PC-3 (cell line): ENCODE data around the gene EGR2. TPM values are rescaled to one million over a fixed set of nuclear protein-coding genes. Genes with fewer than 3 reads are reported as not detected.

Experiments
- ATAC-seq: fragments of 200-7000 bp; cut with Tn5 transposase; 2 replicates; pipeline ENCODE4 v1.9.1; 2020; ENCODE audit warnings: mild to moderate bottlenecking, moderate library complexity
- BruUV-seq: library from RNA; stranded (reverse); fragments of 400-500 nt; replicated peaks from 2 replicates; lab custom pipeline; 2021; lab: Mats Ljungman, UMichigan
- CTCF ChIA-PET: fragments of 300-600 bp; sonication (Branson Sonifier 250); formaldehyde crosslinking; loops from one replicate; lab custom pipeline; 2022; ENCODE audit warnings: antibody characterized with exemption; lab: Charles Lee
- POLR2A ChIA-PET: fragments of 300-600 bp; sonication (Branson Sonifier 250); formaldehyde crosslinking; loops from one replicate; lab custom pipeline; 2022; ENCODE audit warnings: antibody characterized with exemption; ENCODE audit not compliant: unreplicated experiment; lab: Charles Lee
- DNase-seq: peaks from one replicate; pipeline ENCODE4 v3.0.0-alpha.2; 2015
- H2AFZ ChIP-seq: fragments of 300-600 bp; sonication (generic); 2 replicates; pipeline ENCODE4 v1.6.0; 2016; ENCODE audit warnings: antibody characterized with exemption, low read length
- H3F3A ChIP-seq: fragments of 300-600 bp; sonication (generic); one replicate; pipeline ENCODE4 v1.6.0; 2017; ENCODE audit warnings: antibody characterized with exemption, low read length, control low read depth, mild to moderate bottlenecking; ENCODE audit not compliant: unreplicated experiment
- H3K27ac ChIP-seq: fragments of 300-600 bp; sonication (generic); 2 replicates; pipeline ENCODE4 v1.5.1; 2016; ENCODE audit warnings: mild to moderate bottlenecking, low read length
- H3K27me3 ChIP-seq: fragments of 300-600 bp; sonication (generic); 2 replicates; pipeline ENCODE4 v1.6.1; 2016; ENCODE audit warnings: low read length, mixed read lengths
- H3K36me3 ChIP-seq: fragments of 300-600 bp; sonication (generic); 2 replicates; pipeline ENCODE4 v1.6.1; 2016; ENCODE audit warnings: low read depth, mixed run types, low read length, mixed read lengths
- H3K4me1 ChIP-seq: fragments of 300-600 bp; sonication (generic); 2 replicates; pipeline ENCODE4 v1.5.1; 2016; ENCODE audit warnings: low read length; ENCODE audit not compliant: insufficient read depth
- H3K4me2 ChIP-seq: fragments of 300-600 bp; sonication (generic); 2 replicates; pipeline ENCODE4 v1.6.0; 2016; ENCODE audit warnings: low read length
- H3K4me3 ChIP-seq: fragments of 300-600 bp; sonication (generic); 2 replicates; pipeline ENCODE4 v1.5.1; 2016; ENCODE audit warnings: mild to moderate bottlenecking, low read length, mixed read lengths
- H3K79me2 ChIP-seq: fragments of 300-600 bp; sonication (generic); 2 replicates; pipeline ENCODE4 v1.6.1; 2017; ENCODE audit warnings: low read length, mixed read lengths
- H3K9ac ChIP-seq: fragments of 300-600 bp; sonication (generic); 2 replicates; pipeline ENCODE4 v1.6.0; 2016; ENCODE audit warnings: mild to moderate bottlenecking, low read length
- H3K9me2 ChIP-seq: fragments of 300-600 bp; sonication (generic); replicated peaks from 2 replicates; pipeline ENCODE4 v1.6.1; 2016; ENCODE audit warnings: mixed run types, low read length, mixed read lengths
- H3K9me3 ChIP-seq: fragments of 300-600 bp; sonication (generic); 2 replicates; pipeline ENCODE4 v1.6.1; 2016; ENCODE audit warnings: low read length, mixed read lengths
- H4K20me1 ChIP-seq: fragments of 300-600 bp; sonication (generic); 2 replicates; pipeline ENCODE4 v1.6.1; 2016; ENCODE audit warnings: low read length, mixed read lengths
- EZH2 ChIP-seq: fragments of 300-600 bp; sonication (generic); IDR thresholded peaks from one replicate; pipeline ENCODE4 v1.6.1; 2017; ENCODE audit warnings: antibody characterized with exemption, mild to moderate bottlenecking, low read length; ENCODE audit not compliant: unreplicated experiment
- EZH2phosphoT487 ChIP-seq: fragments of 300-600 bp; sonication (generic); IDR thresholded peaks from 2 replicates; pipeline ENCODE4 v1.6.1; 2018; ENCODE audit warnings: mild to moderate bottlenecking, antibody characterized with exemption, low read length, borderline replicate concordance
- intact Hi-C: fragments of 100-400 bp; cut with micrococcal nuclease; formaldehyde crosslinking; loops from 2 replicates; pipeline ENCODE4 v1.9.0; 2023
- total RNA-seq: library from RNA; depleted of rRNA; stranded (reverse); fragments of >200 nt; gene quantifications from 2 replicates; pipeline ENCODE4 v1.2.3, GENCODE V29; 2014; rRNA removed
- TF ChIP-seq, protein P1 (sequence below): fragments of 300-600 bp; sonication (generic); conservative IDR thresholded peaks from 2 replicates; pipeline ENCODE4 v1.5.1; 2017; ENCODE audit warnings: antibody characterized with exemption, low read depth, mild to moderate bottlenecking, low read length

Gene EGR2
- total RNA-seq, 1 experiment from 2014 or later = 2.7 TPM

DNA sequence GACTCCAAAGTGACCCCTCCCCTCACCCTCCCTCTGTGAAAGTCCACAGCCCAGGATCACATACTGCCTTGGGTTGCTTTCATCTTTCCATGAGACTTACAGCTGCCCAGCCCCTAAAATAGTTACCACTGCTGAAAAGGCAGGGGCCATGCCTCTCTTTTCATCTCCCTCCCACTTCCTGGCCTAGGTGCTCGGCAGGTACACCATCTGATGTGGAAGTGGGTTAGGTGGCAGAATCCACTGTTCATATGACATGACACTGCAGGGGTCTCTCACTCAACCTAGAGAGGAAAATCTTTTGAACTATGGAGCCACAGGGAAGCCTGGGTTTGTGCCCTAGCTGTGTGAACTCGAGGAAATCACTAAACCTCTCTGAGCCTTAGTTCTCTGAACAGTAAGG lies 50.4 kb downstream of the EGR2 start:
- no TSS peak for BruUV-seq
- no peaks in the 10 kb centered on the region for H3K79me2 ChIP-seq
- peaks cover 12% of the 10 kb centered on the region for H3K4me1 ChIP-seq
- ChIA-PET CTCF (no interaction called here), POLR2A (interaction anchor here (0.6 kb wide), 1 partner anchor 11 kb away, joined by 3 read pairs; no protein-coding TSS in a partner anchor)
- H3K4me2 ChIP-seq = no peak overlapping the region
- intact Hi-C loops = no loop called here
- H3F3A ChIP-seq = no peaks in the 10 kb centered on the region
- H3K4me3 ChIP-seq = no peak overlapping the region
- H4K20me1 ChIP-seq = no peaks in the 10 kb centered on the region
- H3K27ac ChIP-seq = no peak overlapping the region
- peaks cover 18% of the 10 kb centered on the region; the same call in 1 of the 2 replicates for H3K9me2 ChIP-seq
- ATAC-seq (no peak), DNase-seq (no peak)
- no peak overlapping the region for H3K9ac ChIP-seq
- no peak overlapping the region for H2AFZ ChIP-seq
- no peaks in the 10 kb centered on the region for H3K36me3 ChIP-seq
- no peaks in the 10 kb centered on the region for H3K9me3 ChIP-seq
- no peaks in the 10 kb centered on the region for H3K27me3 ChIP-seq
- TF ChIP-seq EZH2phosphoT487 = no peak

DNA sequence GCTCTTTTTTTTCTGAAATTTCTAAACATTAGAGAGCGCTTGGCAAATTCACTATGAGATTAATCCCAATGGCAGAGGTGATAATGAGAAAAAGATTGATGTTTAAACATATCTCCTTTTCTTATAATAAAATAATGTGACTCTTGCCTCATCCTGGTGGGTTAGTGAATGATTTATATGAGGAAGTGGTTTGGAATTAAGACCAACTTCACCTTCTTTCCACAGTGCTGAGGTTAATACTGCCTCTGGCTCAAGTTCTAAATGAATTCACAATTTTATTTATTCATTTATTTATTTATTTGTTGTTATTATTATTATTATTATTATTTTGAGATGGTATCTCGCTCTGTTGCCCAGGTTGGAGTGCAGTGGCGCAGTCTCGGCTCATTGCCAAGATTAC lies 52.2 kb downstream of the EGR2 start:
- Histone ChIP-seq H3K4me1 (peaks cover 12% of the 10 kb centered on the region), H3K79me2 (no peaks in the 10 kb centered on the region), H3K9me2 (peaks cover 6% of the 10 kb centered on the region; the same call in 1 of the 2 replicates), H3K36me3 (no peaks in the 10 kb centered on the region), H3F3A (no peaks in the 10 kb centered on the region), H3K27ac (no peak overlapping the region), H3K27me3 (no peaks in the 10 kb centered on the region), H3K9me3 (no peaks in the 10 kb centered on the region), H3K4me3 (no peak overlapping the region), H2AFZ (no peak overlapping the region), H3K9ac (no peak overlapping the region), H4K20me1 (no peaks in the 10 kb centered on the region), H3K4me2 (no peak overlapping the region)
- no peak for DNase-seq
- no TSS peak for BruUV-seq
- CTCF ChIA-PET = interaction anchor here (0.7 kb wide), 1 partner anchor 320 kb away, joined by 4 read pairs; no protein-coding TSS in a partner anchor
- POLR2A ChIA-PET = no interaction called here
- intact Hi-C loops = no loop called here
- TF ChIP-seq EZH2phosphoT487 (no peak), EZH2 (no peak)
- TF ChIP-seq, protein P1, sequence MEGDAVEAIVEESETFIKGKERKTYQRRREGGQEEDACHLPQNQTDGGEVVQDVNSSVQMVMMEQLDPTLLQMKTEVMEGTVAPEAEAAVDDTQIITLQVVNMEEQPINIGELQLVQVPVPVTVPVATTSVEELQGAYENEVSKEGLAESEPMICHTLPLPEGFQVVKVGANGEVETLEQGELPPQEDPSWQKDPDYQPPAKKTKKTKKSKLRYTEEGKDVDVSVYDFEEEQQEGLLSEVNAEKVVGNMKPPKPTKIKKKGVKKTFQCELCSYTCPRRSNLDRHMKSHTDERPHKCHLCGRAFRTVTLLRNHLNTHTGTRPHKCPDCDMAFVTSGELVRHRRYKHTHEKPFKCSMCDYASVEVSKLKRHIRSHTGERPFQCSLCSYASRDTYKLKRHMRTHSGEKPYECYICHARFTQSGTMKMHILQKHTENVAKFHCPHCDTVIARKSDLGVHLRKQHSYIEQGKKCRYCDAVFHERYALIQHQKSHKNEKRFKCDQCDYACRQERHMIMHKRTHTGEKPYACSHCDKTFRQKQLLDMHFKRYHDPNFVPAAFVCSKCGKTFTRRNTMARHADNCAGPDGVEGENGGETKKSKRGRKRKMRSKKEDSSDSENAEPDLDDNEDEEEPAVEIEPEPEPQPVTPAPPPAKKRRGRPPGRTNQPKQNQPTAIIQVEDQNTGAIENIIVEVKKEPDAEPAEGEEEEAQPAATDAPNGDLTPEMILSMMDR = no peak
- no peak for ATAC-seq

DNA sequence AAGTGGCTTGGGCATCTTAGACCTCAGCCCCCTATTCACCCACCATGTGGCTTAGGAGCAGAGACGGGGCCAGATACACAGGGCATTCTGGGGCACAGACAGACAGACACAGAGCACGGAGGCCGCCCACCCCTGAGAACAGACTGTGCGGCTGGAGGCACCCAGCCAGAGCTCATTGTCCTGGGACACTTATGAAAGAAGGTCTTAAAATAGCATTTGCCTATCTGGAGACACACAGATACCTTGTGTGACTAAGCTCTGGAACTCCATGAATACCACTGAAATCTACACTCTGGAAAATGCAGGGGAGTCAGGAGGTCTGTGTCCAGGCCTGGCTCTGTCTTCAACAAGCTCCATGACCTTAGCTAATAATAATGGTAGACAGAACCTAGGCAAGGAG lies 53.0 kb downstream of the EGR2 start:
- no peaks in the 10 kb centered on the region for H3K36me3 ChIP-seq
- no peaks in the 10 kb centered on the region for H4K20me1 ChIP-seq
- ATAC-seq = no peak
- H2AFZ ChIP-seq = no peak overlapping the region
- H3K27me3 ChIP-seq = no peaks in the 10 kb centered on the region
- no peaks in the 10 kb centered on the region for H3K79me2 ChIP-seq
- no peak overlapping the region for H3K4me2 ChIP-seq
- no TSS peak for BruUV-seq
- no peaks in the 10 kb centered on the region for H3K9me3 ChIP-seq
- peaks cover 12% of the 10 kb centered on the region for H3K4me1 ChIP-seq
- no peak for DNase-seq
- ChIA-PET POLR2A (no interaction called here), CTCF (no interaction called here)
- H3K27ac ChIP-seq = no peak overlapping the region
- no peaks in the 10 kb centered on the region for H3F3A ChIP-seq
- H3K9ac ChIP-seq = no peak overlapping the region
- TF ChIP-seq EZH2 (no peak), EZH2phosphoT487 (no peak)
- TF ChIP-seq, protein P1 = no peak
- H3K9me2 ChIP-seq = peaks cover 3% of the 10 kb centered on the region; the same call in 1 of the 2 replicates
- H3K4me3 ChIP-seq = no peak overlapping the region
- intact Hi-C loops = no loop called here

Other genes starting within 250 kb of the EGR2 start
- 107 and 129 TPM in 2 replicates for gene ADO, start 11.6 kb downstream of the EGR2 start, total RNA-seq